Activated T-cell treated with anti-CD3 and anti-CD28 coated beads, Interleukin-2, amount 50 U/mL, for 4 hours (primary cell): ENCODE data around the gene KCTD7. TPM values are rescaled to one million over a fixed set of nuclear protein-coding genes. Genes with fewer than 3 reads are reported as not detected.

Experiments used
- total RNA-seq, 3 donors: library from RNA; stranded (reverse); gene quantifications; one replicate each; pipeline ENCODE4 v1.2.1, GENCODE V29; 2021

Gene KCTD7
- total RNA-seq, 3 donors from 2014 or later = 3.1 to 3.9 (median 3.6) TPM

Other genes with a start within 250 kb of the KCTD7 start
- 10 to 100 TPM; 18.4 to 21.3 (median 18.8) TPM for gene RABGEF1, start 111.9 kb downstream of the KCTD7 start, total RNA-seq